NCI-H446 (cell line): ENCODE data around the gene GRIA3.
"Not testable (repeated sequence)": the region's sequence is repeated elsewhere in the genome, so short reads cannot be mapped to it uniquely, and the experiment has no call there.

ENCODE experiments used
- DNase-seq, 2 experiments: peaks; one replicate each; lab custom pipeline; 2025; lab: John Stamatoyannopoulos, UW

GRIA3 gene

GRCh38 chrX:123272630-123273029 is 88.6 kb downstream of the GRIA3 start:
- DNase-seq, result no peak

GRCh38 chrX:123274796-123275195 is 90.7 kb downstream of the GRIA3 start:
- no peak for DNase-seq

- no peak for DNase-seq
Observed at GRCh38 chrX:123277347-123277746, 93.3 kb downstream of the GRIA3 start.

- DNase-seq, result no peak
Observed at GRCh38 chrX:123277821-123278220, 93.7 kb downstream of the GRIA3 start.

- DNase-seq, result no peak
Observed at GRCh38 chrX:123282241-123282640, 98.2 kb downstream of the GRIA3 start.

- not testable (repeated sequence) for DNase-seq
Observed at GRCh38 chrX:123283407-123283806, 99.3 kb downstream of the GRIA3 start.

- DNase-seq, result no peak
Observed at GRCh38 chrX:123291623-123292022, 107.5 kb downstream of the GRIA3 start.

- DNase-seq, result no peak
Observed at GRCh38 chrX:123298026-123298425, 113.9 kb downstream of the GRIA3 start.

- no peak for DNase-seq
Observed at GRCh38 chrX:123303429-123303828, 119.4 kb downstream of the GRIA3 start.

GRCh38 chrX:123308658-123309057 is 124.6 kb downstream of the GRIA3 start:
- no peak for DNase-seq

- no peak for DNase-seq
Observed at GRCh38 chrX:123310112-123310511, 126.0 kb downstream of the GRIA3 start.

- no peak for DNase-seq
Observed at GRCh38 chrX:123311486-123311885, 127.4 kb downstream of the GRIA3 start.

- no peak for DNase-seq
Observed at GRCh38 chrX:123313486-123313885, 129.4 kb downstream of the GRIA3 start.

- no peak for DNase-seq
Observed at GRCh38 chrX:123320622-123321021, 136.5 kb downstream of the GRIA3 start.

- no peak for DNase-seq
Observed at GRCh38 chrX:123322536-123322935, 138.5 kb downstream of the GRIA3 start.

GRCh38 chrX:123324625-123325024 is 140.5 kb downstream of the GRIA3 start:
- DNase-seq, result no peak

- no peak for DNase-seq
Observed at GRCh38 chrX:123330229-123330942, 146.3 kb downstream of the GRIA3 start.

GRCh38 chrX:123331349-123331748 is 147.3 kb downstream of the GRIA3 start:
- no peak for DNase-seq

- no peak for DNase-seq
Observed at GRCh38 chrX:123331859-123332258, 147.8 kb downstream of the GRIA3 start.

GRCh38 chrX:123336666-123337065 is 152.6 kb downstream of the GRIA3 start:
- DNase-seq, result no peak

- no peak for DNase-seq
Observed at GRCh38 chrX:123337886-123338639, 154.0 kb downstream of the GRIA3 start.

GRCh38 chrX:123339221-123339905 is 155.3 kb downstream of the GRIA3 start:
- no peak for DNase-seq

- DNase-seq, result no peak
Observed at GRCh38 chrX:123340696-123341095, 156.6 kb downstream of the GRIA3 start.
